D721Med (cell line): ENCODE results near the gene TNRC6C.

Experiments
- DNase-seq: peaks from one replicate; pipeline ENCODE4 v3.0.0; 2011; ENCODE audit warnings: low spot score; ENCODE audit not compliant: insufficient read length
- FAIRE-seq: peaks from 2 replicates; lab custom pipeline; 2011; peaks lifted over from hg19 to GRCh38; lab: Jason Lieb, UNC
- CTCF ChIP-seq: IDR thresholded peaks from 2 replicates; pipeline ENCODE4 v1.5.1; 2012; ENCODE audit warnings: mild to moderate bottlenecking, control low read depth; ENCODE audit not compliant: insufficient read depth; ENCODE audit errors: missing control alignments

Gene TNRC6C

GRCh38 chr17:78005452-78006171 lies 47.1 kb downstream of the TNRC6C start:
- FAIRE-seq (no peak), DNase-seq (no peak)
- TF ChIP-seq CTCF: no peak

GRCh38 chr17:78006338-78006737 lies 47.8 kb downstream of the TNRC6C start:
- FAIRE-seq (no peak), DNase-seq (no peak)
- no peak for TF ChIP-seq CTCF

GRCh38 chr17:78007647-78008046 lies 49.1 kb downstream of the TNRC6C start:
- FAIRE-seq: no peak
- no peak for TF ChIP-seq CTCF
- DNase-seq: no peak

GRCh38 chr17:78010759-78011158 lies 52.3 kb downstream of the TNRC6C start:
- DNase-seq (no peak), FAIRE-seq (no peak)
- TF ChIP-seq CTCF: no peak

- no peak for FAIRE-seq
- DNase-seq: no peak
- TF ChIP-seq CTCF: no peak
Observed at GRCh38 chr17:78012428-78012827, 53.9 kb downstream of the TNRC6C start.

GRCh38 chr17:78013683-78014467 lies 55.4 kb downstream of the TNRC6C start:
- TF ChIP-seq CTCF: peak; percentile 99
- no peak for DNase-seq
- FAIRE-seq: peak; percentile 84

- no peak for DNase-seq
- FAIRE-seq: no peak
- TF ChIP-seq CTCF: no peak
Observed at GRCh38 chr17:78014646-78015045, 56.1 kb downstream of the TNRC6C start.
